Spleen (tissue), 7 donors: ENCODE results near the gene PAM.

ENCODE experiments used
- CTCF ChIP-seq, 11 experiments: fragments of 200-600 bp in 7 of 11; fragments of 450-650 bp in 4 of 11; sonication (generic) in 4 of 11; IDR thresholded peaks in 8 of 11; conservative IDR thresholded peaks in 3 of 11; 1 replicate in 7 of 11; 2 replicates in 4 of 11; pipeline versions ENCODE4 v1.4.0 to v1.8.0; 2016 to 2021; ENCODE audit warnings: antibody characterized with exemption in 11 of 11, inconsistent platforms in 4 of 11, mild to moderate bottlenecking in 1 of 11
- POLR2A ChIP-seq, 3 donors: fragments of 450-650 bp; IDR thresholded peaks; one replicate each; pipeline ENCODE4 v1.5.1; 2017; ENCODE audit warnings: antibody characterized with exemption in 3 of 3, mild to moderate bottlenecking in 1 of 3
- donor health status: DM: no; HTN: no; CAD: no; lungs with moderate emphysema.
- donor health status: DM: no; HTN: no; CAD: no.
- donor health status: DM: no; HTN: no; CAD: no.

DNA sequence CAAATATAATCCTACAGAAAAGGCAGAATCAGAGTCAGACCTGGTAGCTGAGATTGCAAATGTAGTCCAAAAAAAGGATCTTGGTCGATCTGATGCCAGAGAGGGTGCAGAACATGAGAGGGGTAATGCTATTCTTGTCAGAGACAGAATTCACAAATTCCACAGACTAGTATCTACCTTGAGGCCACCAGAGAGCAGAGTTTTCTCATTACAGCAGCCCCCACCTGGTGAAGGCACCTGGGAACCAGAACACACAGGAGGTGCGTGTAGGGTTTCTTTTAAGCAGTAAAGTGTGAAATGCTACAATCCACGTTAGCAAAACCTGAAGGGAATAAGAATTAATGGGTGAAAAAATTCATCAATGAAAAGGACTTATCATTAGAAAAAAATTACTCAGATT, 219.1 kb downstream of the PAM start:
- no peak for TF ChIP-seq CTCF (IDR thresholded peaks at IDR 0.05 in 8 of 11, conservative IDR thresholded peaks at IDR 0.05 in 3 of 11)
- no peak for TF ChIP-seq POLR2A (IDR thresholded peaks at IDR 0.05)
